ENCODE data around the gene BCL11A.

- TF ChIP-seq CTCF (IDR thresholded peaks at IDR 0.05; ENCODE audit: low read depth, low read length, poor library complexity, severe bottlenecking) (no peak), EZH2phosphoT487 (IDR thresholded peaks at IDR 0.05; ENCODE audit: borderline replicate concordance, low read length) (no peak)
Measured at GRCh38 chr2:60407398-60407797, 146.1 kb downstream of the BCL11A start.

Measured in DOHH2 (cell line).